HEK293T (cell line): ENCODE measurements around the gene ACTN3.

Experiments
- CTCF ChIA-PET: fragments of 350-600 bp; formaldehyde crosslinking; extraction: SDS; loops from one replicate; lab custom pipeline; 2021; ENCODE audit warnings: antibody characterized with exemption, inconsistent platforms; lab: Yijun Ruan, JAX
- POLR2A ChIA-PET: fragments of 350-600 bp; formaldehyde crosslinking; extraction: SDS; loops from one replicate; lab custom pipeline; 2020; ENCODE audit warnings: antibody characterized with exemption, inconsistent platforms; lab: Yijun Ruan, JAX
- DNase-seq: peaks from one replicate; pipeline ENCODE4 v3.0.0; 2012; ENCODE audit warnings: mixed read lengths; ENCODE audit errors: extremely low spot score
- ARNT ChIP-seq: fragments of 450-650 bp; IDR thresholded peaks from 2 replicates; pipeline ENCODE4 v1.6.1; 2017; ENCODE audit warnings: mild to moderate bottlenecking
- BHLHE40 ChIP-seq: fragments of 450-650 bp; IDR thresholded peaks from 2 replicates; pipeline ENCODE4 v1.6.1; 2016; ENCODE audit warnings: mild to moderate bottlenecking, moderate library complexity, borderline replicate concordance
- CTBP1 ChIP-seq: fragments of 450-650 bp; IDR thresholded peaks from 2 replicates; pipeline ENCODE4 v1.6.1; 2016; ENCODE audit warnings: borderline replicate concordance
- ELF4 ChIP-seq: fragments of 450-650 bp; IDR thresholded peaks from 2 replicates; pipeline ENCODE4 v1.6.1; 2017; ENCODE audit warnings: antibody characterized with exemption
- FOXA1 ChIP-seq: fragments of 450-650 bp; IDR thresholded peaks from 2 replicates; pipeline ENCODE4 v1.6.1; 2016; ENCODE audit warnings: mild to moderate bottlenecking
- FOXK2 ChIP-seq: fragments of 450-650 bp; IDR thresholded peaks from 2 replicates; pipeline ENCODE4 v1.6.1; 2016; ENCODE audit warnings: mild to moderate bottlenecking
- FOXM1 ChIP-seq: fragments of 450-650 bp; IDR thresholded peaks from 2 replicates; pipeline ENCODE4 v1.6.1; 2017; ENCODE audit warnings: mild to moderate bottlenecking, borderline replicate concordance
- HDGF ChIP-seq: fragments of 450-650 bp; IDR thresholded peaks from 2 replicates; pipeline ENCODE4 v1.6.1; 2017; ENCODE audit warnings: antibody characterized with exemption, borderline replicate concordance
- L3MBTL2 ChIP-seq: fragments of 450-650 bp; conservative IDR thresholded peaks from 2 replicates; pipeline ENCODE4 v1.6.1; 2016; ENCODE audit warnings: mild to moderate bottlenecking
- LEF1 ChIP-seq: fragments of 450-650 bp; IDR thresholded peaks from 2 replicates; pipeline ENCODE4 v1.6.1; 2017; ENCODE audit warnings: mild to moderate bottlenecking, borderline replicate concordance
- NFRKB ChIP-seq: fragments of 450-650 bp; IDR thresholded peaks from 2 replicates; pipeline ENCODE4 v1.6.1; 2016; ENCODE audit warnings: mild to moderate bottlenecking, moderate library complexity
- PKNOX1 ChIP-seq: fragments of 450-650 bp; IDR thresholded peaks from 2 replicates; pipeline ENCODE4 v1.6.1; 2016
- SP1 ChIP-seq: fragments of 450-650 bp; IDR thresholded peaks from 2 replicates; pipeline ENCODE4 v1.6.1; 2017
- SUZ12 ChIP-seq: fragments of 450-650 bp; IDR thresholded peaks from 2 replicates; pipeline ENCODE4 v1.6.1; 2016; ENCODE audit warnings: mild to moderate bottlenecking
- TARDBP ChIP-seq: fragments of 450-650 bp; IDR thresholded peaks from 2 replicates; pipeline ENCODE4 v1.6.1; 2016
- ZNF384 ChIP-seq: fragments of 450-650 bp; IDR thresholded peaks from 2 replicates; pipeline ENCODE4 v1.6.1; 2016

The ACTN3 gene

GRCh38 chr11:66510990-66511339, 35.7 kb upstream of the ACTN3 start:
- DNase-seq = no peak
- no peak for TF ChIP-seq ARNT
- TF ChIP-seq ZNF384 = no peak
- TF ChIP-seq FOXM1 = no peak
- TF ChIP-seq SUZ12 = no peak
- no peak for TF ChIP-seq L3MBTL2
- no peak for TF ChIP-seq LEF1
- no peak for TF ChIP-seq BHLHE40
- TF ChIP-seq CTBP1 = no peak
- no peak for TF ChIP-seq NFRKB
- TF ChIP-seq FOXK2 = no peak
- TF ChIP-seq SP1 = no peak
- TF ChIP-seq PKNOX1 = no peak
- no peak for TF ChIP-seq FOXA1
- ChIA-PET POLR2A (interaction anchor here (0.6 to 1.5 kb wide), 6 partner anchors 9 to 167 kb away, joined by 3 to 8 read pairs (median 3); partner anchors contain the start of genes MRPL11 and RBM4B), CTCF (interaction anchor here (3.9 kb wide), 1 partner anchor 20 kb away, joined by 15 read pairs; no protein-coding TSS in a partner anchor)

GRCh38 chr11:66523611-66524010, 23.1 kb upstream of the ACTN3 start:
- CTCF ChIA-PET = no interaction called here
- DNase-seq = no peak

GRCh38 chr11:66524304-66525040, 22.2 kb upstream of the ACTN3 start:
- CTCF ChIA-PET = no interaction called here
- TF ChIP-seq CTBP1 = no peak
- no peak for TF ChIP-seq SP1
- no peak for TF ChIP-seq FOXA1
- no peak for DNase-seq
- POLR2A ChIA-PET = no interaction called here

More at GRCh38 chr11:66523611-66524010, 23.1 kb upstream of the ACTN3 start:
- POLR2A ChIA-PET = no interaction called here
- no peak for TF ChIP-seq FOXK2
- TF ChIP-seq BHLHE40 = no peak
- no peak for TF ChIP-seq HDGF
- no peak for TF ChIP-seq ZNF384

- ChIA-PET CTCF (no interaction called here), POLR2A (interaction anchor here (0.7 kb wide), 1 partner anchor 16 kb away, joined by 3 read pairs; no protein-coding TSS in a partner anchor)
- DNase-seq = no peak
- no peak for TF ChIP-seq FOXM1
- TF ChIP-seq FOXK2 = no peak
- peak; percentile 41; the same call in 1 of the 2 replicates for TF ChIP-seq PKNOX1
- TF ChIP-seq SP1 = no peak
- no peak for TF ChIP-seq LEF1
- TF ChIP-seq HDGF = no peak
- TF ChIP-seq L3MBTL2 = no peak
- TF ChIP-seq NFRKB = no peak
Observed at GRCh38 chr11:66529069-66529468, 17.6 kb upstream of the ACTN3 start.

GRCh38 chr11:66529655-66530054, 17.0 kb upstream of the ACTN3 start:
- no peak for DNase-seq
- POLR2A ChIA-PET = no interaction called here
- CTCF ChIA-PET = no interaction called here
- no peak for TF ChIP-seq SP1
- TF ChIP-seq PKNOX1 = no peak
- TF ChIP-seq ARNT = no peak
- no peak for TF ChIP-seq BHLHE40
- no peak for TF ChIP-seq NFRKB
- no peak for TF ChIP-seq ELF4
- no peak for TF ChIP-seq FOXA1
- TF ChIP-seq ZNF384 = no peak
- no peak for TF ChIP-seq L3MBTL2
- TF ChIP-seq HDGF = no peak
- TF ChIP-seq TARDBP = no peak
- TF ChIP-seq SUZ12 = no peak
- TF ChIP-seq CTBP1 = no peak
- no peak for TF ChIP-seq LEF1
- no peak for TF ChIP-seq FOXK2
- no peak for TF ChIP-seq FOXM1

- ChIA-PET POLR2A (no interaction called here), CTCF (no interaction called here)
- TF ChIP-seq L3MBTL2 = no peak
- TF ChIP-seq TARDBP = no peak
- no peak for TF ChIP-seq ELF4
- no peak for TF ChIP-seq CTBP1
- no peak for TF ChIP-seq SP1
- TF ChIP-seq LEF1 = no peak
- no peak for TF ChIP-seq PKNOX1
- no peak for TF ChIP-seq HDGF
- no peak for TF ChIP-seq NFRKB
- no peak for TF ChIP-seq FOXM1
- TF ChIP-seq ZNF384 = no peak
- no peak for TF ChIP-seq FOXK2
- DNase-seq = no peak
Observed at GRCh38 chr11:66530927-66531709, 15.6 kb upstream of the ACTN3 start.
